Thyroid gland (tissue), 4 donors: ENCODE results near the gene SUCLG2. TPM values are rescaled to one million over a fixed set of nuclear protein-coding genes. Genes with fewer than 3 reads are reported as not detected.

Experiments
- DNase-seq, 2 donors: peaks; one replicate each; pipeline ENCODE4 v3.0.0-alpha.2; 2019
- H3K27ac ChIP-seq, 3 donors: fragments of 200-600 bp; sonication (generic); 1 replicate in 2 of 3; 2 replicates in 1 of 3; pipeline ENCODE4 v1.5.1; 2016 to 2019; ENCODE audit warnings: mild to moderate bottlenecking in 1 of 3, moderate library complexity in 1 of 3
- H3K27me3 ChIP-seq: fragments of 200-600 bp; sonication (generic); one replicate; pipeline ENCODE4 v1.5.1; 2019
- H3K36me3 ChIP-seq, 2 donors: fragments of 200-600 bp; sonication (generic); one replicate each; pipeline ENCODE4 v1.5.1; 2016 to 2019
- H3K4me1 ChIP-seq, 2 donors: fragments of 200-600 bp; sonication (generic); one replicate each; pipeline ENCODE4 v1.5.1; 2017 to 2019
- H3K4me3 ChIP-seq, 3 donors: fragments of 200-600 bp; sonication (generic); replicated peaks in 1 of 3; 1 replicate in 2 of 3; 2 replicates in 1 of 3; pipeline ENCODE4 v1.5.1; 2016; ENCODE audit warnings: mild to moderate bottlenecking in 1 of 3
- H3K9me3 ChIP-seq: fragments of 200-600 bp; sonication (generic); one replicate; pipeline ENCODE4 v1.5.1; 2017
- CTCF ChIP-seq, 6 experiments: fragments of 200-600 bp in 3 of 6; fragments of 450-650 bp in 3 of 6; sonication (generic) in 3 of 6; IDR thresholded peaks; one replicate each; pipeline ENCODE4 v1.5.1; 2016 to 2019; ENCODE audit warnings: antibody characterized with exemption in 6 of 6, mild to moderate bottlenecking in 2 of 6, inconsistent platforms in 1 of 6, moderate library complexity in 1 of 6
- POLR2A ChIP-seq, 2 donors: fragments of 450-650 bp; IDR thresholded peaks; one replicate each; pipeline ENCODE4 v1.6.1; 2017; ENCODE audit warnings: antibody characterized with exemption in 2 of 2, mild to moderate bottlenecking in 2 of 2, moderate library complexity in 1 of 2
- WGBS, 2 donors: methylation state at CpG; one replicate each; pipeline ENCODE4 v1.1.5; 2017; 5-methylcytosine and 5-hydroxymethylcytosine counted together
- intact Hi-C: fragments of 100-400 bp; cut with DNase I; formaldehyde crosslinking; loops from one replicate; pipeline ENCODE4 v1.15.1; 2023
- total RNA-seq, 4 donors: library from RNA; depleted of rRNA; stranded (reverse); fragments of >200 nt; gene quantifications; one replicate each; pipeline ENCODE4 v1.2.3, GENCODE V29; 2016

SUCLG2 gene
- total RNA-seq, 4 donors from 2014 or later, result 64.4 to 70.9 (median 70.7) TPM

GRCh38 chr3:67450153-67450552 lies 204.3 kb downstream of the SUCLG2 start:
- intact Hi-C loops, result no loop called here
- WGBS, 2 donors, result 85 to 89% methylated on average over 4 of the region's 4 CpGs
- no peak for DNase-seq
- no peaks in the 10 kb centered on the region for H3K36me3 ChIP-seq
- H3K4me1 ChIP-seq, result no peaks in the 10 kb centered on the region
- TF ChIP-seq POLR2A (IDR thresholded peaks at IDR 0.05) (no peak), CTCF (IDR thresholded peaks at IDR 0.05) (no peak)
- no peak overlapping the region for H3K27ac ChIP-seq
- H3K4me3 ChIP-seq, result no peak overlapping the region
- H3K9me3 ChIP-seq, result no peaks in the 10 kb centered on the region
- H3K27me3 ChIP-seq, result no peaks in the 10 kb centered on the region

- intact Hi-C loops, result no loop called here
- DNase-seq, result no peak
- H3K4me1 ChIP-seq, result no peaks in the 10 kb centered on the region
- H3K27ac ChIP-seq, result no peak overlapping the region
- H3K27me3 ChIP-seq, result no peaks in the 10 kb centered on the region
- 87 to 91% methylated on average over 1 of the region's 1 CpG for WGBS, 2 donors
- no peak overlapping the region for H3K4me3 ChIP-seq
- H3K9me3 ChIP-seq, result no peaks in the 10 kb centered on the region
- no peaks in the 10 kb centered on the region for H3K36me3 ChIP-seq
- TF ChIP-seq POLR2A (IDR thresholded peaks at IDR 0.05) (no peak), CTCF (IDR thresholded peaks at IDR 0.05) (no peak)
These were observed 207.0 kb downstream of the SUCLG2 start for GRCh38 chr3:67447393-67447792.

- no peaks in the 10 kb centered on the region for H3K36me3 ChIP-seq
- WGBS, 2 donors, result 96 to 97% methylated on average over 5 of the region's 5 CpGs
- intact Hi-C loops, result no loop called here
- no peak overlapping the region for H3K27ac ChIP-seq
- TF ChIP-seq POLR2A (IDR thresholded peaks at IDR 0.05) (no peak), CTCF (IDR thresholded peaks at IDR 0.05) (no peak)
- no peak overlapping the region for H3K4me3 ChIP-seq
- no peaks in the 10 kb centered on the region for H3K4me1 ChIP-seq
- no peak for DNase-seq
- H3K9me3 ChIP-seq, result no peaks in the 10 kb centered on the region
- no peaks in the 10 kb centered on the region for H3K27me3 ChIP-seq
These were observed 216.6 kb downstream of the SUCLG2 start for GRCh38 chr3:67437789-67438188.

GRCh38 chr3:67437090-67437489 lies 217.3 kb downstream of the SUCLG2 start:
- no peaks in the 10 kb centered on the region for H3K27me3 ChIP-seq
- no peak overlapping the region for H3K4me3 ChIP-seq
- no peak for DNase-seq
- H3K36me3 ChIP-seq, result no peaks in the 10 kb centered on the region
- intact Hi-C loops, result no loop called here
- TF ChIP-seq CTCF (IDR thresholded peaks at IDR 0.05), result no peak
- no peak for TF ChIP-seq POLR2A (IDR thresholded peaks at IDR 0.05)
- no peak overlapping the region for H3K27ac ChIP-seq
- no peaks in the 10 kb centered on the region for H3K9me3 ChIP-seq
- WGBS, 2 donors, result 76 to 80% methylated on average over 3 of the region's 3 CpGs
- no peaks in the 10 kb centered on the region for H3K4me1 ChIP-seq

- TF ChIP-seq CTCF (IDR thresholded peaks at IDR 0.05) (no peak), POLR2A (IDR thresholded peaks at IDR 0.05) (no peak)
- intact Hi-C loops, result no loop called here
- no peak overlapping the region for H3K27ac ChIP-seq
- H3K36me3 ChIP-seq, result no peaks in the 10 kb centered on the region
- no peaks in the 10 kb centered on the region for H3K4me1 ChIP-seq
- WGBS, 2 donors, result 96 to 98% methylated on average over 4 of the region's 4 CpGs
- H3K9me3 ChIP-seq, result no peaks in the 10 kb centered on the region
- H3K27me3 ChIP-seq, result no peaks in the 10 kb centered on the region
- no peak overlapping the region for H3K4me3 ChIP-seq
- DNase-seq, result no peak
These were observed 221.3 kb downstream of the SUCLG2 start for GRCh38 chr3:67433109-67433508.
